IPS-11a (cell line): Measurements from ENCODE around the gene KLHL24.
"Not testable (repeated sequence)": the region's sequence is repeated elsewhere in the genome, so short reads cannot be mapped to it uniquely, and the experiment has no call there.

Source experiments
- H3K4me3 ChIP-seq: one replicate; pipeline ENCODE4 v1.5.1; 2013; ENCODE audit warnings: low read depth, low read length, control low read depth

KLHL24 gene

GRCh38 chr3:183635431-183636220 lies at the start of gene KLHL24:
Gene KLHL24 (plus strand): TSS chr3:183635623. CDS start chr3:183650357, 14,734 bp downstream.
- H3K4me3 ChIP-seq: peak within 1 kb of the TSS; percentile 88

DNA sequence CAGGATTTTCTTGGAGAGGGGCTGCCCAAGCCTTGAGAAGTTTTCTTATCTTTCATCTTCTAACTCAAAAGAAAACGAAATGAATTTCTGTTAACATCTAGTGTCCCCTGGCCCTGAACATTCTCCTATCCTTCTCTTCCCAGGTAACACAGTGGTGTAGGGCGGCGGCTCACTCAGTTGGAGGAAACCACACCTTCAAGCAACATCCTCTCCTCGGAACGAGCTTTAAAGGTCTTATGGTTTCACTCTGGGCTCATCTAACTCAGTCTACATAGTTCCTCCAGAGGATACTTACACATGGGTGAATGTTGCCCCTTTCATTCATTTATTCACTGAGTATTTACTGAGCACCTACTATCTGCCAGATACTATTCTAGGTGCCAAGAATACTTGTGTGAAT lies 48.9 kb upstream of the KLHL24 start:
- no peak overlapping the region for H3K4me3 ChIP-seq

GRCh38 chr3:183587336-183587735 lies 48.1 kb upstream of the KLHL24 start:
- H3K4me3 ChIP-seq: no peak overlapping the region

GRCh38 chr3:183590442-183590841 lies 45.0 kb upstream of the KLHL24 start:
- no peak overlapping the region for H3K4me3 ChIP-seq

DNA sequence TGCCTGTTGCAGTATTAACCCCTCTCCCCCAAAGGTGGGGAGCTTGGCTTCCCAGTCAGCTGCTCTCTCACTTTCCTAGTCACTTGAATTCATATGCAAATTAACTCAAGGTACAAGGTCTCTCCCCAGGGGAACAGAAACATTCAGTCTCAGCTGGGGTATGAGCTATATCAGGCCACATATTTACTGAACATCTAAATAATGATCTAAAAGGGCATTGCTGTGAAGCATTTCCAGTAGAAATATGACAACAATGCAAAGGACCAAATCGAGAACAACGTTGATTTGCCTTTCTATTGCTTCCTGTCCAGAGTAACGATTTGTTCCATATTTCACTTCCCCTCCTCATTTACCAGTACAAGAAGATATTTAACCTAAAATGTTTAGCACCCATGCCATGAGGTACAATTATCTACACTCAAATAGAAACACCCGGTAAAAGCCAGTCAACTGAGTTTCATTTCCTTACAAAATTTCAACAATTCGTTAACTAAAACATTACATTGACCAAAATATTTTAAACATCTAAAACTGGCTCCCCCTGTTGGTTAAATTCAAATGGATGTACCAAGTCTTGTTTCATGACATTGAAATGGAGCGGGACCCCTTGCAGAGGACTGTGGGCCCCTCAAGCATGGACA lies 43.4 kb upstream of the KLHL24 start:
- H3K4me3 ChIP-seq: no peak overlapping the region

GRCh38 chr3:183592821-183593220 lies 42.6 kb upstream of the KLHL24 start:
- no peak overlapping the region for H3K4me3 ChIP-seq

- no peak overlapping the region for H3K4me3 ChIP-seq
Measured at GRCh38 chr3:183594636-183595035, 40.8 kb upstream of the KLHL24 start.

DNA sequence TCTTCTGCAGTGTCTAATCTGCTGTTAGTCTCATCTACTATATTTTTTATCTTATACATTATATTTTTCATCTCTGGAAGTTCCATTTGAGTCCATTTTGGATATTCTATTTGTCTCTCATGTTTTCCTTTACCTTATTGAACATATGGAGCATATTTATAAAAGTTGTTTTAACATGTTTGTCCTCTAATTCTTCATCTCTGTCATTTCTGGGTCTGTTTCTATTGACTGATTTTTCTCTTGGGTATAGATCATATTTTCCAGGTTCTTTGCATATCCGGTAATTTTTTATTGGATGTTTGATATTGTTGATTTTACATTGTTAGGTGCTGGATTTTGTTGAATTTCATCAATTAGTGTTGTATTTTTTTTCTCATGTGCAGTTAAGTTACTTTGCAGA lies 37.5 kb upstream of the KLHL24 start:
- H3K4me3 ChIP-seq: no peak overlapping the region

- not testable (repeated sequence) for H3K4me3 ChIP-seq
Measured at GRCh38 chr3:183611326-183611725, 24.1 kb upstream of the KLHL24 start.

DNA sequence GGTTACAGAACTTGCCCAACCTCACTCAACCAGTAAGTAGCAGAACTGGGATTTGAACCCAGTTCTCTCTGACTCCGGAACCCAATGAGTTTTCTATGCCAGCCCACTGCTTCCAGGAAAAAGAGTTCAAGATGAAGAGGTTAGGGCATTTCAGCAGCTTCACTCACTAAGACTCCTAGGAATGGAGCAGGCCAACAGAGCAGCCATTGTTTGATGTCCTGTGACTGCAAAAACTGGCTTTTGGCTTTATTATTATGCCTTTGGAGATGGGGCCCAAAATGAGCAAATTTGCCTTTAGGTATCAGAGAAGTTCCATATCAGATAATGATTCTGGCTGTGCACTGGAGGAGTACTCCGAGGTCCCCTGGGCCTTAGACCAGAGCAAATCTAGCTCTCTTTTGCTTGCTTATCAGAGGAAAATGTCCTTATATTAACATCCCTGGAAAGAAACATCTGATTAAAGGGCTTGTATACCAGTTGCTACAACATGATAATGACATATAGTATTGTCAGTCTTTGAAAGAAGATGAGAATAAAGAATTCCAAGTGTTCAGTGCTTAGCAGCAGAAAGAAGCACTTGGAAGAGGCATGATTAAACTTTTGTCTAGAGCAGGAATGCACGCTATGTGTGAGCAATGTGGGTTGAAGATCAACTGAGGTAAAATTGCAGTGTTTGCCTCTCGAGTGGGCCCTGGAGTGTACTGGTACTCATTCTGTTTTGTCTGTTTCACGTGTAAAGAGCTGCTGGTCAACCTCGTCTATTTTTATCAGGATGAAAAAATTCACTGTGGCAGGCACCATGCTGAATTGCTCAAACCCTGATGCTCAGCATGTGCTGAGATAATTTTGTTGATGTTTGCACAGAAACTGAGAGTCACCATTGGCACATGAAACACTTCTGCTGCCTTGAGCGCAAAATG lies 21.8 kb upstream of the KLHL24 start:
- no peak overlapping the region for H3K4me3 ChIP-seq

DNA sequence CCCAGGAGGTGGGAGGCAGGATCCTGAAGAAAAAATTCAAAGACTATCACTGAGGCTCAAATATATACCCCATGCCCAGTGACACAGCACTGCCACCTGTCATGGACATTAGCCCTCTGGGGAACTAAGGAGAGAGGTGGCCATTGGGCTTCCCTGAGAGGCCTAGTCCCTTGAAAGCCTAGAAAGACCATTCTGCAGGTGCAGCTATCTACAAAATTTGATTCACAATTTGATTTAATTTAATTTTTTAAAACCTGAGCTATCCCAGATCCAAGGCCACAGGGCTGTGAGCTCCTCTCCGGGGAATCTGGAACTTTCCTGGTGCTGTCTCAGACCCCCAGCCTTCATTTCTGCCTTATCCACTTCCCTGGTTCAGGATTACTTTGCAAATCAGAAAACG lies 16.9 kb upstream of the KLHL24 start:
- no peak overlapping the region for H3K4me3 ChIP-seq

DNA sequence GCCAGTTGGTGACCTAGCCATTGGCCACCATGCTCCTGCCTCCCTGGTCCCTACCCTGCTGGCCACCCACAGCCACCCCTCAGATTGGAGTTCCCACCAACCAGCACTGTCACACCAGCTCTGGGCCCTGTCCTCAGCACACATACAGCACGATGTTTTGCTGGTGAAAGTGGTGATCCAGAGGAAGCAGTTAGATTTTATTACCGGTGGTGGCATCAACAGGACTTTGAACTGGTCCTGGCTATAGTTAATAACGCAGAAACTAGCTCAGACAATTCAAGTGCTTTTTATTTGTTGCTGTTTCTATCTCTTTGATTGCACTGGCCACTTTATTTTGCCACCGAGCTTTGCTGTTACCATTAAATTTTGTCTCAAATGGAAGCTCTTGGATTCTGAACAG lies 16.4 kb upstream of the KLHL24 start:
- H3K4me3 ChIP-seq: no peak overlapping the region

GRCh38 chr3:183619624-183620251 lies 15.7 kb upstream of the KLHL24 start:
- H3K4me3 ChIP-seq: no peak overlapping the region

- no peak overlapping the region for H3K4me3 ChIP-seq
Measured at GRCh38 chr3:183620252-183620628, 15.2 kb upstream of the KLHL24 start.

DNA sequence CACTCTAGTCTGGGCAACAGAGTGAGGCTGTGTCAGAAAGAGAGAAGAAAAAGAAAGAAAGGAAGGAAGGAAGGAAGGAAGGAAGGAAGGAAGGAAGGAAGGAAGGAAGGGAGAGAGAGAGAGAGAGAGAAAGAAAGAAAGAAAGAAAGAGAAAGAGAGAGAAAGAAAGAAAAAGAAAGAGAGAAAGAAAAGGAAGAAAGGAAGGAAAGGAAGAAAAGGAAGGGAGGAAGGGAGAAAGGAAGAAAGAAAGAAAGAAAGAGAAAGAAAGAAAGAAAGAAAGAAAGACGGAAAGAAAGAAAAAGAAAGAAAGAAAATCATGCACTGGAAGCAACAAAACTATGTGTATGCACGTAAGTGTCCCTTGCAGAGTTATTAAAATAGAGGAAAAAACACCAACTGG lies 12.9 kb upstream of the KLHL24 start:
- H3K4me3 ChIP-seq: not testable (repeated sequence)

GRCh38 chr3:183626877-183627594 lies 8.4 kb upstream of the KLHL24 start:
- no peak overlapping the region for H3K4me3 ChIP-seq

DNA sequence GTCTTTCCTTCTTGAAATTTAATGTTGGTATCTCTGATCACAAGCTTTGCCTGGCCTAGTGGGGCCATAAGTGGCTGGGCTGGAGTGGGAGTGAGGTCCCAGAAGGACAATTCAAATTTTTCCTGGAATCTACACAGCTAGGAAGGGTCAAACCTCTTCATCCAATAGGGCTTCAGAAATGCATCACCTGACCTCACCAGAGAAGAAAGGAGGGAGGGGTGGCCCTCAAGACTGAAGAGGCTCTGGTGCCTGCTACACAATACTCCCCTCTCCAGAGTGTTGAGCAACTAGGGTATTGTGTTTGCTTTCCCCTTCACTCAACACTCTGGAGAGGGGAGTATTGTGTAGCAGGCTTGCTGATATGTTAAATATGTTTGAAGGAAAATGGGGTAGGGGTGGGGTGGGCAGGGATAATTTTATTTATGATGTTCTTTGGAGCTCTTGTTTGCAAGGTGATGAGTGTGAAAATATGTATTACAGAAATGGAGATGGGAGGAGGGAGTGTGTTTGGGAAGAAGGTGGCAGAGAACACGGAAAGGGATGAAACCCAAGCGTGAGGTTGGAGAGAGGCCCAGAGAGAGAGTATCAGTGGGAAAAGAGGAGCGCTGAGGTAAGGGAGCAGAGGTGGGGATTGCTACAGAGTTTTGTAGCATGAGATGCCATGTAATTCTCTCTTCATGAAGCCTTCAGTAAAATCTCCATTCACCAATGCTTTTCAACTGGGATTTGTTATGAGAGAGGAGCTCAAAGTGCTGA lies 5.7 kb upstream of the KLHL24 start:
- H3K4me3 ChIP-seq: no peak overlapping the region

- no peak overlapping the region for H3K4me3 ChIP-seq
Measured at GRCh38 chr3:183631715-183632114, 3.7 kb upstream of the KLHL24 start.

DNA sequence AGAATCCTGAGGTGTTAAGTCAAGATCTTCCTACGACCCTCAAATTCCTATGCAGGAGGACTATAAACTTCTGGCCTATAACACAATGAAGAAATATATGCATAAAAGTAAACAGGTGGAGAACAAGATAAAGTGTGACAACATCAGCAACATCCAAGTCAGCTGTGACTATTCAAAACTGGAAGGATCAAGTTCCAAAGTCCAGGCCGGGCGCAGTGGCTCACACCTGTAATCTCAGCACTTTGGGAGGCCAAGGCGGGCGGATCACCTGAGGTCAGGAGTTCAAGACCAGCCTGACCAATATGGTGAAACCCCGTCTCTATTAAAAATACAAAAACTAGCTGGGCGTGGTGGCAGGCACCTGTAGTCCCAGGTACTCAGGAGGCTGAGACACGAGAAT lies 2.7 kb upstream of the KLHL24 start:
- not testable (repeated sequence) for H3K4me3 ChIP-seq

DNA sequence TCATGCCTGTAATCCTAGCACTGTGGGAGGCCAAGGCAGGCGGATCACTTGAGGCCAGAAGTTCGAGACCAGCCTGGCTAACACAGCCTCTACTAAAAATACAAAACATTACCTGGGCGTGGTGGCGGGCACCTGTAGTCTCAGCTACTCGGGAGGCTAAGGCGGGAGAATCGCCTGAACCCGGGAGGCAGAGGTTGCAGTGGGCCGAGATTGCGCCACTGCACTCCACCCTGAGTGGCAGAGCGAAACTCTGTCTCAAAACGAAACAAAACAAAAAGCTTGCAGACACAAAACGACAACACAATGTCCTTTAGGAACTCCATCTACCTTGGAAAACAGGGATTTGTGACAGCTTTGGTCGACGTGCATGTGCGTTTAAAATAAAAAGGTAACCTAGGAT lies 716 bp upstream of the KLHL24 start:
- peak overlapping the region; percentile 88 for H3K4me3 ChIP-seq
